ENCODE data around the gene RFX4.

Gene RFX4

GRCh38 chr12:106585105-106585520 is 2.3 kb downstream of the RFX4 start:
- DNase-seq (ENCODE audit: low read depth), result no peak

GRCh38 chr12:106585521-106586277 is 2.9 kb downstream of the RFX4 start:
- DNase-seq (ENCODE audit: low read depth), result no peak

More at GRCh38 chr12:106585105-106585520, 2.3 kb downstream of the RFX4 start:
- TF ChIP-seq CTCF (IDR thresholded peaks at IDR 0.05; ENCODE audit: low read length, missing control alignments), result no peak
- H3K4me3 ChIP-seq (replicated peaks; ENCODE audit: low read depth, low read length), result no peak overlapping the region

GRCh38 chr12:106586278-106586802 is 3.5 kb downstream of the RFX4 start:
- no peak for TF ChIP-seq CTCF (IDR thresholded peaks at IDR 0.05; ENCODE audit: low read length, missing control alignments)
- H3K4me3 ChIP-seq (replicated peaks; ENCODE audit: low read depth, low read length), result no peak overlapping the region
- DNase-seq (ENCODE audit: low read depth), result no peak

More at GRCh38 chr12:106585521-106586277, 2.9 kb downstream of the RFX4 start:
- TF ChIP-seq CTCF (IDR thresholded peaks at IDR 0.05; ENCODE audit: low read length, missing control alignments), result no peak
- H3K4me3 ChIP-seq (replicated peaks; ENCODE audit: low read depth, low read length), result no peak overlapping the region

GRCh38 chr12:106586803-106587684 is 4.2 kb downstream of the RFX4 start:
- no peak overlapping the region for H3K4me3 ChIP-seq (replicated peaks; ENCODE audit: low read depth, low read length)
- no peak for TF ChIP-seq CTCF (IDR thresholded peaks at IDR 0.05; ENCODE audit: low read length, missing control alignments)
- DNase-seq (ENCODE audit: low read depth), result no peak

GRCh38 chr12:106588771-106589170 is 6.0 kb downstream of the RFX4 start:
- no peak for DNase-seq (ENCODE audit: low read depth)
- H3K4me3 ChIP-seq (replicated peaks; ENCODE audit: low read depth, low read length), result no peak overlapping the region
- TF ChIP-seq CTCF (IDR thresholded peaks at IDR 0.05; ENCODE audit: low read length, missing control alignments), result no peak

- H3K4me3 ChIP-seq (replicated peaks; ENCODE audit: low read depth, low read length), result no peak overlapping the region
- no peak for DNase-seq (ENCODE audit: low read depth)
- no peak for TF ChIP-seq CTCF (IDR thresholded peaks at IDR 0.05; ENCODE audit: low read length, missing control alignments)
Measured at GRCh38 chr12:106590601-106591000, 7.8 kb downstream of the RFX4 start.
